HG03045 (cell line): ENCODE measurements around the gene CCSER2.
"Not testable (repeated sequence)": the region's sequence is repeated elsewhere in the genome, so short reads cannot be mapped to it uniquely, and the experiment has no call there.

Experiments used
- ATAC-seq: cut with Tn5 transposase; IDR thresholded peaks from one replicate; pipeline ENCODE4 v1.9.1; 2021; ENCODE audit warnings: mild to moderate bottlenecking, moderate library complexity; ENCODE audit not compliant: unreplicated experiment

CCSER2 gene

GRCh38 chr10:84312816-84313215 lies 15.6 kb upstream of the CCSER2 start:
- no peak for ATAC-seq

GRCh38 chr10:84314275-84314674 lies 14.1 kb upstream of the CCSER2 start:
- ATAC-seq: no peak

- ATAC-seq: no peak
Observed at GRCh38 chr10:84317174-84317573, 11.2 kb upstream of the CCSER2 start.

GRCh38 chr10:84321902-84322301 lies 6.5 kb upstream of the CCSER2 start:
- ATAC-seq: no peak

GRCh38 chr10:84323566-84323965 lies 4.8 kb upstream of the CCSER2 start:
- not testable (repeated sequence) for ATAC-seq

GRCh38 chr10:84326995-84327394 lies 1.4 kb upstream of the CCSER2 start:
- ATAC-seq: not testable (repeated sequence)

GRCh38 chr10:84329196-84329611 lies 815 bp downstream of the CCSER2 start:
- peak; percentile 23 for ATAC-seq

GRCh38 chr10:84329986-84330651 lies 1.7 kb downstream of the CCSER2 start:
- ATAC-seq: peak; percentile 43

- ATAC-seq: no peak
Observed at GRCh38 chr10:84331091-84331490, 2.7 kb downstream of the CCSER2 start.

GRCh38 chr10:84333864-84334451 lies 5.6 kb downstream of the CCSER2 start:
- peak; percentile 31 for ATAC-seq

GRCh38 chr10:84334811-84335210 lies 6.4 kb downstream of the CCSER2 start:
- ATAC-seq: no peak

GRCh38 chr10:84335516-84335915 lies 7.1 kb downstream of the CCSER2 start:
- no peak for ATAC-seq

- ATAC-seq: no peak
Observed at GRCh38 chr10:84336406-84337090, 8.2 kb downstream of the CCSER2 start.

GRCh38 chr10:84337199-84337598 lies 8.8 kb downstream of the CCSER2 start:
- ATAC-seq: no peak

GRCh38 chr10:84339025-84339424 lies 10.6 kb downstream of the CCSER2 start:
- no peak for ATAC-seq

- no peak for ATAC-seq
Observed at GRCh38 chr10:84340187-84340586, 11.8 kb downstream of the CCSER2 start.

- ATAC-seq: no peak
Observed at GRCh38 chr10:84340632-84341537, 12.5 kb downstream of the CCSER2 start.

GRCh38 chr10:84341538-84341856 lies 13.1 kb downstream of the CCSER2 start:
- no peak for ATAC-seq

- ATAC-seq: no peak
Observed at GRCh38 chr10:84341983-84342382, 13.6 kb downstream of the CCSER2 start.

GRCh38 chr10:84342584-84342983 lies 14.2 kb downstream of the CCSER2 start:
- no peak for ATAC-seq

- ATAC-seq: no peak
Observed at GRCh38 chr10:84343831-84344230, 15.4 kb downstream of the CCSER2 start.
